ENCODE results near the gene STT3B. TPM values are rescaled to one million over a fixed set of nuclear protein-coding genes. Genes with fewer than 3 reads are reported as not detected.

STT3B gene
- total and polyA plus RNA-seq, 4 experiments from 2014 or later: 145 to 183 (median 159) TPM

DNA sequence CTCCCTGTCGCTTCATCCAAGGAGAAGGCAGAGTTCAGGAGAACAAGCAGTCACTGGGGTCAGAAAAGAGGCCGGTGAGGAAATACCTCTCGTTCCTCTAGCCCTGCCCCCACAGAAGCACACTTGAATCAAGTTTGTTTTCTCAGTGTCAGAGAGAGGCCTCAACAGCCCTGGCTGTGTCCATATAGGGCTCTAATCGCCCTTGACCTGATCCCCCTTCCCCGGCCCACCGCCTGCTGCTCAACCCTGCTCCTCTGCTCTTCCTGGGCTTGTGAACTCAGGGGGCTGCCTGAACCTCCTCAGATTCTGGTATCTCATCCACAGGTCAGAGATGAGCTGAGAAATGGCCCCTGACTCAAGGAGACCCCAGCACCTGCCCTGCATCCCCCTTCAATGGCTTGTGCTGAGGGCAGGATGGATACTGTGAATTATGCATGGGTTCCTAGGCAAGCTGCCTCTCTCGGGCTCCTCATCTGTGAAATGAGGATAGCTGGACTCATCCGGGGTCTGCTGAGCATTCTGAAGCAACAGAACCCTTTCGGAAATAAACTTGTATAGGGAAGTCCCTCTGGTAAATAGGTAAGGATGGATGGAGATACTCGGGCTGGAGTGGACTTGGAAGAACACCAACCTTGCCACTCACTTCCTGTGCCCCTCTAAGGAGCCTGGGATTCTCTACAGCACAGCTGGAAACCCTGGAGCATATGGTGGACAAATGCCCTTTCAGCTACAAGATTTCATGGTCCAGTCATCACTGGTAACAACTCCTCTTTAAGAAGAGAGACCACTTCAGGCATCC, 147.5 kb downstream of the STT3B start:
- H3K4me1 ChIP-seq (ENCODE audit: insufficient read depth, low read length): no peaks in the 10 kb centered on the region
- H3K9me3 ChIP-seq (ENCODE audit: control insufficient read depth in 1 of 2, low read length in 2 of 2): no peaks in the 10 kb centered on the region
- CTCF ChIA-PET (ENCODE audit: partially characterized antibody): no interaction called here
- no peak overlapping the region for H3K4me3 ChIP-seq (ENCODE audit: low read length in 2 of 2)
- no peak overlapping the region for H3K27ac ChIP-seq (ENCODE audit: low read depth, low read length)
- H3K27ac Mint-ChIP-seq: no peak overlapping the region
- POLR2A ChIA-PET (ENCODE audit: partially characterized antibody): no interaction called here
- H3K4me3 Mint-ChIP-seq: no peak overlapping the region
- DNase-seq: no peak
- H3K36me3 Mint-ChIP-seq: no peaks in the 10 kb centered on the region
- H3K9me3 Mint-ChIP-seq: no peaks in the 10 kb centered on the region
- no peaks in the 10 kb centered on the region for H3K27me3 Mint-ChIP-seq
- no peaks in the 10 kb centered on the region for H3K36me3 ChIP-seq (ENCODE audit: insufficient read depth, low read length)
- intact Hi-C loops (cut with micrococcal nuclease): no loop called here
- H3K27me3 ChIP-seq (ENCODE audit: insufficient read depth, low read length): no peaks in the 10 kb centered on the region
- H3K4me1 Mint-ChIP-seq: no peaks in the 10 kb centered on the region
